Measurements from ENCODE around the gene POMGNT2. TPM values are rescaled to one million over a fixed set of nuclear protein-coding genes. Genes with fewer than 3 reads are reported as not detected.
"Not testable (repeated sequence)": the region's sequence is repeated elsewhere in the genome, so short reads cannot be mapped to it uniquely, and the experiment has no call there.

Gene POMGNT2
- polyA plus RNA-seq, 3 donors, result 19.2 to 21.7 (median 21.7) TPM

GRCh38 chr3:43077261-43077660 is 28.6 kb downstream of the POMGNT2 start:
- no peak for DNase-seq (ENCODE audit: low read depth in 3 of 3, low spot score in 2 of 3)

- DNase-seq (ENCODE audit: low read depth in 3 of 3, low spot score in 2 of 3), result no peak
These were observed 29.0 kb downstream of the POMGNT2 start for GRCh38 chr3:43076857-43077256.

- no peak for DNase-seq (ENCODE audit: low read depth in 3 of 3, low spot score in 2 of 3)
These were observed 29.8 kb downstream of the POMGNT2 start for GRCh38 chr3:43075904-43076661.

DNA sequence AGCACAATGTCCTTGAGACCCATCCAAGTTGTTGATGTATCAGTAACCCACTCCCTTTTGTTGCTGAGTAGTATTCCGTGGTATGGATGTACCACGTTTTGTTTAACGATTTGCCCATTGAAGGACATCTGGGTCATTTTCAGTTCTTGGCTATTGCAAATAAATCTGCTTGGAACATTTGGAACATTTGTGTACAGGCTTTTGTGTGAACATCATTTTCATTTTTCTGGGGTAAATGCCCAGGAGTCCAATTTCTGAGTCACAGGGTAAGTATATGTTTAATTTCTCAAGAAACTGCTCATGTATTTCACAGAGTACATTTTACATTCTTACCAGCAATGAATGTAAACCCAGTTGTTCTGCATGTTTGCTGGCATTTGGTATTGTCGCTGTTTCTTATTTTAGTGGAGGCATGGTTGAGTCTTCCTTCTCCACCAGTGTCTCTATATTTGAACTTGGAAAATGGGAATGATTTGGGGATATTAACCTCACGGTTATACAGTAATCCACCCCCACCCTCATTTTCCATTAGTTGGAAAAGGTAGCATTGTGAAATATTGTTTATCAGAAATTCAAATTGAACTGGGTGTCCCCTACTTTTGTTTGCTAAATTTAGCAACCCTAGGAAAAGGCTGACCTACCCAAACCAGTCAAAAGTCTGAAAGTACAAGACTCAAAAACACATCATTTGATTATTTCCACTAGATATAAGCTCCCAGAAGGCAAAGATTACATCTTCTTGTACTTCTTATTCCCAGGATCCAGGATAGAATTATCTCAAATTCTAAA is 30.8 kb downstream of the POMGNT2 start:
- DNase-seq (ENCODE audit: low read depth in 3 of 3, low spot score in 2 of 3), result no peak

GRCh38 chr3:43074482-43074881 is 31.4 kb downstream of the POMGNT2 start:
- DNase-seq (ENCODE audit: low read depth in 3 of 3, low spot score in 2 of 3), result no peak

DNA sequence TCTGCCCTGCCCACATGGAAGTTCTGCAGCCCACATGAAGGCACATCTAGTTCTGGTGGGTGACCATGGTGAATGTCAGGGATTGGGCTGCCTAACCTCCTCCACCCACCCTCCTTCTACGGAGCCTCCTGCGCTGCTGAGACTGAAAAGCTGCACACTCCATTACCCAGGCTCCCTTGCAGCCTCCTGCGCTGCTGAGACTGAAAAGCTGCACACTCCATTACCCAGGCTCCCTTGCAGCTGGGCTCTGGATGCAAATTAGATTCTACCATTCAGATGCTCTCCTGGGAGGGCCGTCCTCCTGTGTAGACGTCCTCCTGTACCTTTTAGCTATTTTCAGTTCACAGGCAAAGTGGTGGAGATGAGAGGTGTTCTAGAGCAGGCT is 32.1 kb downstream of the POMGNT2 start:
- DNase-seq (ENCODE audit: low read depth in 3 of 3, low spot score in 2 of 3), result no peak

DNA sequence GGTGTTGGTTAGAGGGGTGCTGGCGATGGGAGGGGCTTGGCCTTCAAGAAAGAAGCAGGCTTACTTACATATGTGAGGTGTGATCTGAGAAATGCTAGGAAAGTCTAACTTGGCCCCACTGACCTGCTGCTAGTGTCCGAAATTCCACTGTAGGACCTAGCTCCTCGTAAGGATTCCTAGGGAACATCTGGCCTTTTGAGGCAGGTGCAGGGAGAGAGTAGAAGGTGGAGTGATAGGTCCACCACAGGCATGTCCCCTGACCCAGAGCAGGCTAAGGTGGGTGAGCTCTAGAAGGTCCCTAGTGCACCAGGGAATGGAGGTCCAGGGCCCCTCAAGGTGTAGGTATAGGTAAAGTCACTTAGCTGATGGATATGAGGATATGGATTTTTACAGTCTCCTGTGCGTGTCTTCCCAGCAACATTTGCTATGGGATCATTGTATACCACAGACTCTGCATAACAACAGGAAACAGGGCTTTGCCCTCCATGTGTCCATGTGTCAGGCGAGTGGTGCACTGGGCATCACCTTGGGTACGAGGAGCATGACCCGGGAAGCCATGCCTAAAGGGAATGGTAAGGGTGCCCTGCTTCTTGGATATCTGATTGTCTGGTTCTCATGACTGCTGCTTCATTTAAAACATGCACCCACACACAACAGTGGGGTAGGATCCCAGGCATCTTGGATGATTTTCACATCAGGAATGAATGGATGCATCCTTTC is 32.6 kb downstream of the POMGNT2 start:
- DNase-seq (ENCODE audit: low read depth in 3 of 3, low spot score in 2 of 3), result no peak

DNA sequence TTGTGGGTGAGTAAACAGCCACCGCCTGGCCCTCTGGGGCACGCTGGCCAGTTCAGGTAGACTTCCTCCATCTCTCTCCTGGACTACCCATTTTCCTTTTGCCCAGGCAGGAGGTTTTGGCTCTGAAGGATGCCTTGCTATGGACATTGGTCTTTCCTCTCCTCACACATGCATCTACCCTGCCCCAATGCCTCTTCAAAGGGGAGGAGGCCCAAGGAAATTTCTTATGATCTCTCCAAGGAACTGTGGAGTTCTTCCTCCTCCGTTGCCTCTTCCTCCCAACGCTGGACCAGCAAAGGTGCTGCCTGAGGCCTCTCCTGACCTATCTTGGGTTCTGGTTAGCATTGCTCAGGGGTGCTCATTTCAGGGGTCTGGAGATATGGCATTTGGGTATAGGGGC is 33.5 kb downstream of the POMGNT2 start:
- no peak for DNase-seq (ENCODE audit: low read depth in 3 of 3, low spot score in 2 of 3)

GRCh38 chr3:43071313-43071893 is 34.5 kb downstream of the POMGNT2 start:
- DNase-seq (ENCODE audit: low read depth in 3 of 3, low spot score in 2 of 3), result no peak

GRCh38 chr3:43070670-43071069 is 35.2 kb downstream of the POMGNT2 start:
- not testable (repeated sequence) for DNase-seq (ENCODE audit: low read depth in 3 of 3, low spot score in 2 of 3)

- no peak for DNase-seq (ENCODE audit: low read depth in 3 of 3, low spot score in 2 of 3)
These were observed 42.8 kb downstream of the POMGNT2 start for GRCh38 chr3:43063114-43063513.

- no peak for DNase-seq (ENCODE audit: low read depth in 3 of 3, low spot score in 2 of 3)
These were observed 43.3 kb downstream of the POMGNT2 start for GRCh38 chr3:43062564-43063040.

DNA sequence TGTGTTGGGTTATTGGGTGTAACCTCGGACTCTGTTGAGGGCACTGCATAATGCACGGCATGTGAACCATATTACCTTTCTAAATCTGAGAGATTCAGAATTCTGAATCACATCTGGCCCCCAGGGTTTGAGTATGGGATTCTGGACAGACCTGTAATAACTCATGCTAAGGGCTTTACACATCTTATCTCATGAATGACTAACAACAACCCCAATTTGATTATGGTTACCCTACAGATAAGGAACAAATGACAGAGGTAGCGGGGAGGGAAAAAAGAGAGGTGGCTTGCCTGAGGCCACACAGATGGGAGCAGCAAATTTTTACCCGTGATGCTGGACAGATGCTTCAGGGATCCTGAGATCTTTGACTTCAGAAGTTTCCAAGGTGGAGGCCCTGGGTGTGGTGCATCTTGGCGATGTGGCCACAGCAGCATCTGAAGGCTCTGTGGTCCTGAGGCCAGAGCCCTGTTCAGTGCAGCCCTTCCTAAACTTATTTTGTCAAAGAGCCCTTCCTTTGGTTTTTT is 43.8 kb downstream of the POMGNT2 start:
- DNase-seq (ENCODE audit: low read depth in 3 of 3, low spot score in 2 of 3), result no peak

GRCh38 chr3:43061101-43061895 is 44.6 kb downstream of the POMGNT2 start:
- no peak for DNase-seq (ENCODE audit: low read depth in 3 of 3, low spot score in 2 of 3)

- no peak for DNase-seq (ENCODE audit: low read depth in 3 of 3, low spot score in 2 of 3)
These were observed 46.4 kb downstream of the POMGNT2 start for GRCh38 chr3:43059456-43059855.

- no peak for DNase-seq (ENCODE audit: low read depth in 3 of 3, low spot score in 2 of 3)
These were observed 49.8 kb downstream of the POMGNT2 start for GRCh38 chr3:43055806-43056770.

DNA sequence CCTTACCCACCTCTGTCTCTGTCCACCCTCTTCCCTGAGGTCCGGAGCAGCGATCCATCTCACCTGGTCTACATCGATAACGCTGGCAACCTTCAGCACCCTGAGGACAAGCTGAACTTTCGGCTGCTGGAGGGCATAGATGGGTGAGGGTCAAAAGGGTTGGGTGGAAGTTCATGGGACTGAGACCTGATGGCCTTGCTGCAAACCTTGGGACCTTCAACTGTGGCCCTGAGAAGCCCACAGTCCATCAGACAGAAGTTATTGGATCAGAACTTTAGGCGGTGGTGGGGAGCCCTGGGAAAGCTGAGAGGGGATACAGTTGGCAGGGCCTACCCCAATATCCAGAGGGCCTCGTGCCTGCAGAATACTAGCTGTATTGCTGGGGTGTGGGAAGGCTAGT is 50.5 kb downstream of the POMGNT2 start:
- DNase-seq (ENCODE audit: low read depth in 3 of 3, low spot score in 2 of 3), result no peak

DNA sequence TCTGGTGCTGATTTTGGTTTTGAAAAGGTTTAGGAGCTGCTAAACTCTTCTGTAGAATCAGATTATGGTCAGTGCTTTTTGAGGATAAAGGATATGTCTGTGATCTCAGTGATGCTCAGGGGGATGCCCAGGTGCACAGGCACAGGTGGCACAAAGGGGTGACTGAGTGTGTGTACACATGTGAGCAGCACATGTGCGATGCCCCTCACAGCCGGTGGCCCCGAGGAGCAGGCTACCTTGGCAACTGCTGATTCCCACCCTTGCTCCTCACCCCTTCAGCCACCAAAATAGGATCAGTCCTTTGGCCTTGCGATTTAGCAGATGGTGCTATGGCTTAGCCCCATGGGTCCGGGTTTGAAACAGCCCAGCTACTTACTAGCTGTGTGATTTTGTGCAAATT is 51.1 kb downstream of the POMGNT2 start:
- DNase-seq (ENCODE audit: low read depth in 3 of 3, low spot score in 2 of 3), result no peak

DNA sequence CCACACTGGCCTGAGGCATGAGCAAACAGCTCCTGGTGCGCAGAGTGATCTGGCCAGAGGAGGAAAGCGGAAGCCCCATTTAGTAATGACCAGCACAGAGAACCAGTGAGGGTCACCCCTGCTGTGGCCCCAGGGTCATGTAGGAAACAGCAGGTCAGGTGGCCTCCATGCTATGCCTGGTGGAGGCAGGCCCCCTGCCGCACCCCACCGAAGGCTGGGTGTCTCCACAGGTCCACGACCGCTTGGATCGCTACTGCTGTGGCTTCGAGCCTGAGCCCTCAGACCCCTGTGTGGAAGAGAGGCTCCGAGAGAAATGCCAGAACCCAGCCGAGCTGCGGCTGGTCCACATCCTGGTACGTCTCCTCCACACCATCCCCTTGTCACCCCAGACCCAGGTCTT is 52.6 kb downstream of the POMGNT2 start:
- no peak for DNase-seq (ENCODE audit: low read depth in 3 of 3, low spot score in 2 of 3)

All from right renal cortex interstitium (tissue), 3 donors.